IPS DF 4.7 (cell line): ENCODE results near the gene GRIN1.

Experiments
- DNase-seq: peaks from one replicate; pipeline ENCODE4 v3.0.0-alpha.2; 2013; ENCODE audit warnings: low spot score; ENCODE audit errors: extremely low read depth

The GRIN1 gene

DNA sequence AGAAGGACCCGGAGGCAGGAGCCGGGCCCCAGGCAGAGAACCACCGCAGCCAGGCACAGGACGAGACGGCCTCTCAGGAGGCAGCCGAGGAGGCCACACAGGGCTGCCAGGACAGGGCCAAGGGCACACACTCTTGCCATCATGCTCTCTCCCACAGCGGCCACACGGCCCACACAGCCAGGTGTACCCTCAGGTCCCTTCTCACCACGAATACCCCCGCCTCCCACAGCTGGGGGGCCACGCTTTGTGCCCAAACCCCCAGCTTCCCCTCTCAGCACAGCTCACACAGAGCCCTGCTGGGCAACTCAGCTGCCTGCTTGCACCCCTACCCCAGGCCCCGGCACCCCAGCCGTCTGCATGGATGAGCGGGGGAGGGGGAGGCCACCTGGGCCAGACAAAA, 54.8 kb downstream of the GRIN1 start:
- DNase-seq, result no peak

DNA sequence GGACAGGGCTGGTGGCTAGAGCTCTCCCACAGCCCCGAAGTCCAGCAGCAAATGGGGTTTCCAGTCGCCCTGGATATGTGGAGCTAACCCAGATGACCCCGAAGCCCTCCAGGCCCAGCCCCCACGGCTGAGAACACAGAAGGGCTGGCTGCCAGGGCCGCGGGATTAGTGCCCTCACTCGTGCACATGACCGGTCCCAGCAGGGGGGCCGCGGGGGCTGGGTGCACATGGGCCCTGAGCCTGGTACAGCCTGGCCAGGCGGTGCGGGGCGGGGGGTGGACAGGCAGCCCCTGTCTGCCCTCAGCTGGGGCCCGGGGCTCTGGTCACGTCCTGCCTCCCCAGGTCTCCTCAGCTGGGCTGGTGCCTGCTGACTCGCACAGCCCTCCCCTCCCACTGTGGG, 55.4 kb downstream of the GRIN1 start:
- no peak for DNase-seq

DNA sequence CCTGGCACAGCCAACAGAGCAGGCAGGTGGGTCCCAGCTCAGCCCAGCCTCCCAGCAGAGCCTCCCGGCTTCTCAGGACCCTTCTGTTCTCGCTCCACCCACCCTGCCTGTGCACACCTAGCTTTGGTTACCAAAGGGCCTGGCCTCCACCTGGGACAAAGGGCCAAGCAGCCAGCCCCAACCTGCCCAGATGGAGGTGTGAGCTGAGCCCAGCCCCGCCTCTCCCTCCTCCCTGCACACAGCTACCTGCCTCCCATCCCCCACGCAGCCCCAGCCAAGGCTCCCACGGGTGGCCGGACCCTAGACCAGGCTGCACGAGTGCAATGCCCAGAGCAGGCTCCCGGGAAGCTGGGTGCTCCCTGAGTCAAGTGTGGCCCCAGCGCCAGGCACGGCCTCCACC, 56.0 kb downstream of the GRIN1 start:
- DNase-seq, result no peak

DNA sequence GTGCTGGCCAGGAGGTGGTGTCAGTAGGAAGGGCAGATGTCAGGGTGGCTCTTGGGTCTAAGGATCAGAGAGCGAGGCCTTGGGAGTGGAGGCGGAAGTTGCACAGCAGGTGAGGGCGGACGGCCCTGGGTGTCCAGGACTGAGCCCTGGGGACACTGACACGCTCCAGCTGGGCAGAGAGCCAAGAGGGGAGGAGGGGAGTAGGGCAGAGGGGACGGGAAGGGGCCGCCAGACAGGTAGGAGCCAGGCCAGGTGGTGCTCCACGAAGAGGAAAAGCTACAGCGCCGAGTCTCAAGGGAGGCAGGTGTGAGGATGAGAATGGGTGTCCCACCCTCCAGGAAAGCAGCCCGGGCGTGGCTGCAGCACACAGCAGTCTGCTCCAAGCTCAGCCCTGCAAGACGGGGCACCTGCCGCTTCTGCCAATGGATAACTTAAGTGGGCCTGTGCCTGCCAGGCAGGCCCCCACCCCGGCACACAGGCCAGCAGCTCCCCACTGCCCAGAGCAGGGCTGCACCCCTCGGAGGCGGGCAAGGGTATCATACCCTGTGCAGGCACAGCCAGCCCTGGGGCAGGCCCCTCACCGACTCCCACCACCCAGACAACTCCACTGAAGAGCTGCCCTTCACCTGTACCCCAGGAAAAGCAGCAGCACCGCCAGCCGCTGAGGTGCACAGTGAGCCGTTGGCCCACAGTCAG, 56.7 kb downstream of the GRIN1 start:
- DNase-seq, result no peak

DNA sequence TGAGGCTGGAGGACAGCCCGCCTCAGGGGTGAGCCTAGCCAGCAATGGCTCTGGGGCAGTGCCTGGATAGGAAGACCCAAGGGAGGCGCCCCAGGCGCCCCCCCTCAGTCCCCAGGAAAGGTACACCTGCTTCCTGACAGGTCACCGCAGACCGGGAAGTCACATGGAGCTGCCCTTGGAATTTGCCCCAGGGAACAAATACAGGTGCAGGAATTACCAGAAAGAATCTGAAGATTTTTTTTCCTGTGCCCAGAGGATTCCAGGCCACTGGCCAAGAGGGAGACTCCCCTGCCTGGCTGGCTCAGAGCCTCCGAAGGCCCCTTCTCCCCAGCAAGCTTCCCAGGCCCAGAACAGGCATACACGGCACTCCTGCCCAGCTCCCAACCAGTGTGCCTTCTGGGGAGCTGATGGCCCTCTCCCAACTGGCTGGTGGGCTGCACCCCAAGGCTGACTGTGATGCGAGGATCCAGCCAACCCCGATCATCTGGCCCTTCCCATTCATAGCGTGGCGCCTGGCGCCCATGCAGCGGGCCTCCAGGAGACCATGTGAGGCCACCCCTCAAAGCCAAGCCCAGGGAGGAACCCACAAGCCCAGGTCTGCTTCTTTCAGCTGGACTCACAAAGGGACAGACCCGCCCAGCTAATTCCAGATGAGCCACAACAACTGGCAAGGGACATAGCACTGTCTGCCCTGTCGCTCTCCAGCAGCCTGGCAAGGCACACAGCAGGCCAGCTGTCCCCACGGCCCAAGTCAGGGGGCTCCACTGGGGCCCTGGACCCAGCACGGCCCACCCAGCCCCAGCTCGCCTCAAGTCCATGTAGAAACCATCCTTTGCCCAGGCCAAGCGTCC, 59.3 kb downstream of the GRIN1 start:
- DNase-seq, result no peak

DNA sequence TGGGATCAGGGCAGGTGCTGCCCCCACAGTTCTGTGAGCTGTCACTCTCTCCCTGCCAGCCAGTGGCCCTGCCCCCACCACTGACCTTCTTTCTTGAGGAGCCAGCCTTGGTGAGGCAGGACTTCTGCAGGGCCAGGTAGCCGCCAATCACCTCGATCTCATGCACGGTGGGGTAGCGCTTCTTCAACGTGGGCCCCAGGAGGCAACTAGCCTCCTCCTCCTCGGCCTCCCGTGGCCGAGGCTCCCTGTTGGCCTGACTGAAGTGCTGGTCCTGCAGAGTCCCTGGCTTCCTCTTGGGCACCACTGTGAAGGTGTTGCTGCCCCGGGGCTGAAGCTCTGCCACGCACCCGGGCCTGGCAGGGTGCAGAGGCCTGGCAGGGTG, 59.9 kb downstream of the GRIN1 start:
- no peak for DNase-seq

DNA sequence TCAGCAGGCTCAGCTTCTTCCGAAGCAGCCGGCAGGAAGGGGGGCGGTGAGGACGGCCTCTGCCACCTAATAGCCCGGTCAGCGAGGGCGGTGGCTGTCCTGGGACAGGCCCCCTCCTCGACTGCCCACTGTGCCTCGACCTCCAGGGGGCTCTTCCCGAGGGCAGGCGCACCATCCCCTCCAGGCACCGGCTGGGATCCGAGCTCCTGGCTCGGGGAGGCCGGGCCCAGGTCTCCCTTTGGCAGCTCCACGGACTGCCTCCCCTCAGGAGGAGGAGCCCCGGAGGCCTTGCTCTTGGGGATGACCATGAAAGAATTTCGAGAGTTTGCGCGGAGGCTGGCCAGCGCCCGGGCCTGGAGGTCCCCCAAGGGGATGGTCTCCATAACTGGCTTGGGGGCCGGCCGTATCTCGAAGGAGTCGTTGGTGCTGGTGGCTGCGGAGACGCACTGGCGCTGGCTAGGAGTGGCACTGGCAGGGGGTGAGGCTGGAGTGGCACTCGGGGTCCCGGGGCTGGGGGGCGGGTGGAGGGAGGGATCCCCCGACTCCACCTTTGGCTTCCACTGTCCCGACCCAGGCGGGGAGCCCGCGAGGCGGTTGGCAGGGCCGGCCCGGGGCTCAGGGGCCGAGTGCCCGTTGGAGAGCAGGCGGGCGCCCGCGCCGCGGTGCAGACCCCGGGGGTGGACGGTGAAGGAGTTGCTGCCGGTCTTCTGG, 60.6 kb downstream of the GRIN1 start:
- no peak for DNase-seq

DNA sequence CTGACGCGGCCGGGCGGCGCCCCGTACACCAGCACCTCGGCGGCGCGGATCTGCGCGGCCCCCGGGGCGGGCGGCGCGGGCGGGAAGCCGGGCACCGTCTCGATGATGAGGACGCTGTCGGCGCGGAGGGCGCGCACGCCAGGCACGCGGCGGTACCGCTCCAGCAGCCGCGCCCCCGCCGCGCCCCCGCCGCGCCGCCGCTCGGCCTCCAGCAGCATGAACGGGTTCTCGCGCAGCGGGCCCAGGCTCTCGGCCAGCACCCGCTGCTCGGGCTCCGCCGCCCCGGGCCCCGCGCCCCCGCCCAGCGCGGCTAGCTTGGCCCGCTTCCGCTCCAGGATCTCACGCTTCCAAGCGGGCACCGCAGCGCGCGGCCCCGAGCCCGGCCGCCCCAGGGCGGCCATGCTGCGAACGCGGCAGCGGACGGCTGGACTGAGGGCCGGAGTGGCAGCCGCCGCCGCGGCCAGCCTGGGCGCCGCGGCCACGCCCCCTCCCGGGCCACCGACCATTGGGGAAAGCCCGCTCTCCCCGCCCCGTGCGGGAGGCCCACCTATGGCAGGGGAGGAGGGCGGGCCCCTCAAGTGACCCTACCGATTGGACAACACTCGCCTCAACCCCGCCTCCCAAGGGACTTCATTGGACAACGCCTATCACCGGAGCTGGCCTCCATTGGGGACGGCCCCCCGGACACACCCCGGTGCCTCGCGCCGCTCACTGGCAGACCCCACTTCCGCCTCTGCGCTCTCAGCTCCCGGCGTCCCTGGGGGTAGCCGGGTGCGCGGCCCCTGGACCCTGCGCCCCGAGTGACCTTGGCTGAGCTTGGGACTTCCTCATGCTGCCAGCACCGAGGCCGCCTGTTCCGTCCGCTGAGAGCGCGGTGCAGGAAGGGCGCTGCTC, 61.6 kb downstream of the GRIN1 start, which contains the start of gene TPRN:
Gene TPRN (minus strand): TSS at position 431 of the 894 bp plus-strand sequence. CDS start 30 bp downstream, at position 401.
- peak; percentile 89 for DNase-seq

DNA sequence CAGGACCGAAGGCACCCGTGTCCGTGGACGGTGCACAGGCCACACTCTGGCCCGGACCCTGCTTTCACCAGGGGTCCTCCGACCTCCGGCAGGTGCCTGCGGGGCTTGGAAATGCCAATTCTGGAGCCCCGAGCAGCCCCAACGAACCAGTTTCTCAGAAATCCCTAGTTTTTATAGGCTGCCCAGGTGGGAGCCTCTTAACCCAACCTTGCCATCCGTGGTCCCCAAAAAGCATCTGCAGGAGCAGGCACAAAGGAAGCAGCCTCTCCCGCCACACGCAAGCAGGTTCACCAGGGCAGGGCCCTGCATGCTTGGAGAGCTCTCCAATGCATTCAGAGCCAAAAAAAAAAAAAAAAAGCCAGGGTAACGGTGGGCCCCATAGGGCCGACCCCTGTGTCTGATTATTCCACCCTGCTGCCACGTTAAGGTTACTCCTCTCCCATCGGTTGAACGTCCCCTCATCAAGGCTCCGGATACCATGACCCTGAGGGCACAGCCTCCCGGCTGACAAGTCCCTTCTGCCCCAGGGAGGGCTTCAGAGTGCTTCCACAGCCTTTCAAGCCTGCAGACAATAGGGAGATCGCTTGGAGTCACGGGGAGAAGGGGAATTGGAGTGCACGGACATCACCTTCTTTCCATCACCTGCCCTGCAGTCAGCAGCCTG, 62.4 kb downstream of the GRIN1 start:
- no peak for DNase-seq

DNA sequence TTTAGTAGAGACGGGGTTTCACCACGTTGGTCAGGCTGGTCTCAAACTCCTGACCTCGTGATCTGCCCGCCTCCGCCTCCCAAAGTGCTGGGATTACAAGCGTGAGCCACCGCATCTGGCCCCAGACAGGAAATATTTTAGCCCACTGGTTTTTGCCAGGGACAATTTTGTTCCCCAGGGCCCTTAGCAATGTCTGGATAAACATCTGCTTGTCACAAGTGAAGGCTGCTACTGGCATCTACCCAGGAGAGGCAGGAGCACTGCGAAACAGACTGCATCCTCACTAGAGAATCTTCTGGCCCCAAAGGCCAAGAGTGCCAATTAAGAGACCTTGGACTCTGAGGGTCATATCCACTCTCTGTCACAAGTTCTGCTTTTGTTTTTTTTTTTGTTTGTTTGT, 64.0 kb downstream of the GRIN1 start:
- no peak for DNase-seq

DNA sequence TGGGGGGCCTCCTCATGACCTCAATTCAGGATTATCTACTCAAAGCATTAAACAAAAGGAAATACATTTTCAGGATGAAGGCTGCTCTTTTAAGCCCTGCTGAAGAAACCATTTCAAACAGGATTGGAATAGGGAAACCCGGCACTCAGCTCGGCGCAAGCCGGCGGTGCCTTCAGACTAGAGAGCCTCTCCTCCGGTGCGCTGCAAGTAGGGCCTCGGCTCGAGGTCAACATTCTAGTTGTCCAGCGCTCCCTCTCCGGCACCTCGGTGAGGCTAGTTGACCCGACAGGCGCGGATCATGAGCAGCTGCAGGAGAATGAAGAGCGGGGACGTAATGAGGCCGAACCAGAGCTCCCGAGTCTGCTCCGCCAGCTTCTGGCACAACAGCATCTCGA, 65.8 kb downstream of the GRIN1 start:
- no peak for DNase-seq

DNA sequence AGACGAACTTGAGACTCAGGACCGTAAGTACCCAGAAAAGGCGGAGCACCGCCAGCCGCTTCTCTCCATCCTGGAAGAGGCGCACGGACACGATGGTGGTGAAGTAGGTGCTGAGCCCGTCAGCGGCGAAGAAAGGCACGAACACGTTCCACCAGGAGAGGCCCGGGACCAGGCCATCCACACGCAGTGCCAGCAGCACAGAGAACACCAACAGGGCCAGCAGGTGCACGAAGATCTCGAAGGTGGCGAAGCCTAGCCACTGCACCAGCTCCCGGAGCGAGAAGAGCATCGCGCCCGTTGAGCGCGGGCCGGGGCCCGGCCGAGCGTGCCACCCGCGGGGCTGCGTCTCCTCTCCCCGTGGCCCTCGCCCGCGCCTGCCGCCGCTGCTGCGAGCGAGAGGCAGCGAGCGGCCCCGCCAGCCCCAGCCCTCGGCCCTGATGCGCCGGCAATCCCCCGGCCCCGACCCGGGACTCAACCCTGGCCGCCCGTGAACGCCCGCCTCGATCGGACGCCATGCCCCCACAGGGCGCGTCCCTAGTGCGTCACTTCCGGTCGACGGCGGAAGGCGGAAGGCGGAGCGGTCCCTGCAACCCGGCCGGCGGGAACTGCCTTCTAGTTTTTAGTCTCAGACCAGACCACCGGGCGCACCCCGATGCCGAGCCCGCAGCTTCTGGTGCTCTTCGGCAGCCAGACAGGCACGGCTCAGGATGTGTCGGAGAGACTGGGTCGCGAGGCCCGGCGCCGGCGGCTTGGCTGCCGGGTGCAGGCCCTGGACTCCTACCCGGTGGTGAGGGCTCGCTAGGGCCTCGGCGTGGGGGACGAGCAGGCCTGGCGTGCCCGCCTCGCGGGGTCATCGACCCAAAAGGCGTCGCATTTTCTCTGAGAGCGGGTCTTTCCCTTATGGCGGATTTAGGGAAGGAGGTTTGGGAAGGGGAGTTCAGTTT, 66.4 kb downstream of the GRIN1 start, which contains the start of the genes NDOR1 and TMEM203:
Gene NDOR1 (plus strand): TSS at position 575 of the 944 bp plus-strand sequence. CDS start 78 bp downstream, at position 653.
Gene TMEM203 (minus strand): TSS at position 523 of the 944 bp plus-strand sequence. CDS start 234 bp downstream, at position 289.
- no peak for DNase-seq

DNA sequence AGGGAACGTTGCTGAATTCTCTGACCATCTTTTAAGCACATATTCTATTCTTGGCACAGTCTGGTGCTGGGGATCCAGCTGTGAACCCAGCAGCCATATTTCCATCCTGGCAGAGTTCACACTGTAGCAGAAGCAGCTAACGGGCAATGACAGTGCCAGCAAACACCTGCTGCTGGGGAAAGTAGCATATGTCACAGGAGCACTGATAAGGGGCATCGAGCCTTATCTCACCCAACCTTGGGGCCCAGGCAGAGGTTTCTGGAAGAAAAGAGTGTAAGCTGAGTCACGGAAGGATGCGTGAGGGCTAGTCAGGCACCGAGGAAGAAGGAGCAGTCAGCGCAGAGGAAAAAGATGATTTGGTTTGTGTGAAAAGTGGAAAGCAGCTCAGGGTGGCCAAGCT, 67.6 kb downstream of the GRIN1 start:
- DNase-seq, result no peak

DNA sequence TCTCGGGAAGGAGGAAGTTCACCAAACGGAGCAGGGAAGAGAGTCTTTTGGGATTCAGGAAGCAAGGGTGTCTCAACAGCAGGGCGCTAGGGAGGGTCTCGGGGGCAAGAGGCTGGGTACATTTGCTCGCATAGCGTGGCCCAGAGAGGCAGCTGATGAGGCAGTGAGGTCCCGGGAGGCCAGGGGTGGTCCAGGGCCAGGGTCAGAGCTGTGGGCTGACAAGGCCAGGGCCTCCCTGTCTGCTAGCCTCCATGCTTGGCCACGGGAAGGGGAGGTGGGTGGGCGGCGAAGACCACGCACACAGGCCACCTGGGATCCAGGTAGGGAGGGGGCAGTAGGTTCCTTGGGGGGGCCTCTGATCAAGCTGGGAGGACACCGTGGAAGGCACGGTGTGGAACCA, 72.6 kb downstream of the GRIN1 start:
- no peak for DNase-seq

DNA sequence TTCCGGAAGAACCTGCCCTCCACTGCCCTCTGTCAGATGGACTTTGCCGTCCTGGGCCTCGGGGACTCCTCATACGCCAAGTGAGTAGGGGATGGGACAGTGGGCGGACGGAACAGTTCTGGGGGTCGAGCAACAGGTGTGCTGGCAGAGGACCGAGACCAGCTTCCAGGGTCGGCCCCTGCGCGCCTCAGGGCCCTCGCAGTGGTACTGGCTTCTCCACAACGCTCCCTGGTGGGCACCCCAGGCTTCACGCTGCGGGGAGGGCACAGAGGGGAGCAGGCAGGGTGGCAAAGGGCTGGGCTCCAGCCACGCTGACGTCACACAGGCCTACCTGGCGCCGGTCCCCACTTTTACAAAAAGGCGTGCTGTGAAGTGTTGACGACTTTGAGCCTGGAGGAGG, 73.6 kb downstream of the GRIN1 start:
- no peak for DNase-seq

DNA sequence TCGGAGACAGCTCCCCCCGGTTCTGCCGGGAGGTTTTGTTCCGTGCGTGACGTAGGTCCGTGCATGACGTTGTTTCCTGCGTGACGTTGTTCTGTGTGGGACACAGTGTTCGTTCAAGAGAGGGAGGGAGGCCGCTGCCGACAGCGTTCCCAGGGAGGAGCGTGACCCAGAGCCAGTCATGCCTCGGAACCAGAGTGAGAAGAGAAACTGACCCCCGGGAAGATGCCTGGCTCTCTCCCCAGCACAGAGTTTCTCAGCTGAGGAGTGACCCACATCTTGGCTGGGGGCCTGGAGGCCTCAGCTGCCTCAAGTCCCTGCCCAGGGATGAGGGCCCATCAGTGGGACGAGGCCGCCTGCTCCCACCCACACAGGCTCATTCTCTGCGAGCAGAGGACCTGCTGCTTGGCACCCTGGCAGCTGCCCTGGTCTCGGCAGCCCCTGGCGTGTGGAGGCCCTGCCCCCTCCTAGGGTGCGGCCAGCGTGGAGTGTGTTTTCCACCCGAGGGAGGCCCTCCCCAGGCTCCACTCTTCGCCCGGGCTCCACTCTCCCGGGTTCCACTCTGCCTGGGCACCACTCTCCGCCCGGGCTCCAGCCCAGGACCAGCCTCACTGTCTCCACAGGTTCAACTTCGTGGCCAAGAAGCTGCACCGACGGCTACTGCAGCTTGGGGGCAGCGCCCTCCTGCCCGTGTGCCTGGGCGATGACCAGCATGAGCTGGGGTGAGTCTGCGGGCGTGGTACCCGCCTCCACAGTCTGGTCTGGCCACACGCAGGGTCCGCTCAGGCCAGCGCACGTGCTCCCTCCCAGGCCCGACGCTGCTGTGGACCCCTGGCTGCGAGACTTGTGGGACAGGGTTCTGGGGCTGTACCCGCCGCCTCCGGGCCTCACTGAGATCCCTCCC, 74.5 kb downstream of the GRIN1 start:
- DNase-seq, result no peak

DNA sequence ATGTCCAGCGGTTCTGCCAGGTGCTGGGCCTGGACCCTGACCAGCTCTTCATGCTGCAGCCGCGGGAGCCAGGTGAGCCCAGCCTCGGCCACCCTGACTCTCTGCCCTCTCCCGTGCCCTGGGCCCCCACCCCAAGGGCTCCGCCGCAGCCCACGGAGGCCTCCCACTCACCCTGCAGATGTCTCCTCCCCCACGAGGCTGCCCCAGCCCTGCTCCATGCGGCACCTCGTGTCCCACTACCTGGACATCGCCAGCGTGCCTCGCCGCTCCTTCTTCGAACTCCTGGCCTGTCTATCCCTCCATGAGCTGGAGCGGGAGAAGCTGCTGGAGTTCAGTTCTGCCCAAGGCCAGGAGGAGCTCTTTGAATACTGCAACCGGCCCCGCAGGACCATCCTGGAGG, 75.7 kb downstream of the GRIN1 start:
- DNase-seq, result no peak
